BLaER1 treated with 17β-estradiol and CSF1 and Interleukin-3, amounts not matched to agents 10 nM and 100 nM (cell line): ENCODE data around the gene MPC1L.
A peak's percentile ranks its signal among the peaks of the same experiment; 100 is the strongest.

Experiments used
- H3K27ac ChIP-seq, 11 experiments: shearing (Covaris generic); formaldehyde crosslinking; 2 replicates each; pipeline ENCODE4 v1.8.1; 2022
- H3K27me3 ChIP-seq, 11 experiments: shearing (Covaris generic); formaldehyde crosslinking; 2 replicates each; pipeline ENCODE4 v1.8.1; 2022
- H3K36me3 ChIP-seq, 11 experiments: shearing (Covaris generic); formaldehyde crosslinking; 2 replicates each; pipeline ENCODE4 v1.8.1; 2022
- H3K4me1 ChIP-seq, 10 experiments: shearing (Covaris generic); formaldehyde crosslinking; 2 replicates each; pipeline ENCODE4 v1.8.1; 2022
- H3K4me2 ChIP-seq, 11 experiments: shearing (Covaris generic); formaldehyde crosslinking; 2 replicates each; pipeline ENCODE4 v1.8.1; 2022
- H3K4me3 ChIP-seq, 10 experiments: shearing (Covaris generic); formaldehyde crosslinking; 2 replicates each; pipeline ENCODE4 v1.8.1; 2022
- H3K9ac ChIP-seq, 11 experiments: shearing (Covaris generic); formaldehyde crosslinking; 2 replicates each; pipeline ENCODE4 v1.8.1; 2022
- H3K9me3 ChIP-seq, 11 experiments: shearing (Covaris generic); formaldehyde crosslinking; replicated peaks in 1 of 11; 2 replicates each; pipeline ENCODE4 v1.8.1; 2022
- H4K20me1 ChIP-seq, 11 experiments: shearing (Covaris generic); formaldehyde crosslinking; 2 replicates each; pipeline ENCODE4 v1.8.1; 2022
- Cebpa-rat ChIP-seq, 11 experiments: shearing (Covaris generic); IDR thresholded peaks; 2 replicates each; pipeline ENCODE4 v1.8.1; 2022

MPC1L gene

GRCh38 chrX:40644821-40645358 lies 21.7 kb downstream of the MPC1L start:
- H3K4me3 ChIP-seq, result peak overlapping the region; percentile 53 to 80 (median 70)
- no peak for TF ChIP-seq Cebpa-rat (IDR thresholded peaks at IDR 0.05)
- H4K20me1 ChIP-seq, result peaks cover 0 to 34% (median 6%) of the 10 kb centered on the region in 11 experiments; a peak in 9 of 22 replicates
- peaks cover 30 to 51% (median 38%) of the 10 kb centered on the region in 10 experiments for H3K4me1 ChIP-seq
- H3K36me3 ChIP-seq, result peaks cover 5 to 31% (median 16%) of the 10 kb centered on the region in 11 experiments; a peak in 17 of 22 replicates
- peak overlapping the region; percentile 76 to 86 (median 80) for H3K9ac ChIP-seq
- peak overlapping the region; percentile 72 to 94 (median 87) for H3K4me2 ChIP-seq
- H3K27me3 ChIP-seq, result peaks cover 3 to 25% (median 13%) of the 10 kb centered on the region in 11 experiments; a peak in 15 of 22 replicates
- peak overlapping the region; percentile 67 to 94 (median 89); a peak in 21 of 22 replicates for H3K27ac ChIP-seq
- H3K9me3 ChIP-seq, result no peaks in the 10 kb centered on the region

GRCh38 chrX:40646489-40647306 lies 23.5 kb downstream of the MPC1L start:
- Histone ChIP-seq H3K9ac (peak overlapping the region; percentile 76 to 86 (median 83)), H3K9me3 (no peaks in the 10 kb centered on the region), H4K20me1 (peaks cover 0 to 25% (median 0%) of the 10 kb centered on the region in 11 experiments; a peak in 3 of 22 replicates), H3K27ac (peak overlapping the region; percentile 43 to 89 (median 78); a peak in 21 of 22 replicates), H3K4me3 (peak overlapping the region; percentile 69 to 82 (median 75)), H3K4me1 (peaks cover 30 to 43% (median 37%) of the 10 kb centered on the region in 10 experiments), H3K27me3 (peaks cover 3 to 31% (median 18%) of the 10 kb centered on the region in 11 experiments; a peak in 16 of 22 replicates), H3K36me3 (peaks cover 0 to 16% (median 6%) of the 10 kb centered on the region in 11 experiments; a peak in 12 of 22 replicates), H3K4me2 (peak overlapping the region; percentile 72 to 91 (median 78))
- no peak for TF ChIP-seq Cebpa-rat (IDR thresholded peaks at IDR 0.05)

GRCh38 chrX:40647307-40648197 lies 24.3 kb downstream of the MPC1L start, which contains the start of gene CXorf38:
Gene CXorf38 (minus strand): TSS chrX:40647561. CDS start chrX:40647520, 41 bp downstream.
- Histone ChIP-seq H4K20me1 (peaks cover 0 to 17% (median 0%) of the 10 kb centered on the region in 11 experiments; a peak in 4 of 22 replicates), H3K27ac (peak within 1 kb of the TSS; percentile 43 to 89 (median 78); a peak in 21 of 22 replicates), H3K4me1 (peaks cover 30 to 37% (median 33%) of the 10 kb centered on the region in 10 experiments), H3K36me3 (peaks cover 0 to 8% (median 2%) of the 10 kb centered on the region in 11 experiments; a peak in 7 of 22 replicates), H3K4me3 (peak within 1 kb of the TSS; percentile 69 to 82 (median 75)), H3K4me2 (peak within 1 kb of the TSS; percentile 72 to 91 (median 78)), H3K9ac (peak within 1 kb of the TSS; percentile 76 to 86 (median 83)), H3K9me3 (no peaks in the 10 kb centered on the region), H3K27me3 (peaks cover 3 to 31% (median 18%) of the 10 kb centered on the region in 11 experiments; a peak in 16 of 22 replicates)
- no peak for TF ChIP-seq Cebpa-rat (IDR thresholded peaks at IDR 0.05)

- Histone ChIP-seq H3K36me3 (peaks cover 0 to 38% (median 7%) of the 10 kb centered on the region in 11 experiments; a peak in 10 of 22 replicates), H3K27ac (no peak overlapping the region), H3K4me2 (no peak overlapping the region), H3K27me3 (peaks cover 3 to 37% (median 19%) of the 10 kb centered on the region in 11 experiments; a peak in 17 of 22 replicates), H4K20me1 (peaks cover 0 to 9% (median 0%) of the 10 kb centered on the region in 11 experiments; a peak in 2 of 22 replicates), H3K4me3 (no peak overlapping the region), H3K4me1 (peaks cover 4 to 13% (median 6%) of the 10 kb centered on the region in 10 experiments; a peak in 12 of 20 replicates), H3K9ac (no peak overlapping the region), H3K9me3 (no peaks in the 10 kb centered on the region)
- TF ChIP-seq Cebpa-rat (IDR thresholded peaks at IDR 0.05), result no peak
Measured at GRCh38 chrX:40651620-40652223, 28.5 kb downstream of the MPC1L start.

- peaks cover 4 to 13% (median 6%) of the 10 kb centered on the region in 10 experiments; a peak in 12 of 20 replicates for H3K4me1 ChIP-seq
- TF ChIP-seq Cebpa-rat (IDR thresholded peaks at IDR 0.05), result no peak
- peaks cover 3 to 32% (median 19%) of the 10 kb centered on the region in 11 experiments; a peak in 16 of 22 replicates for H3K27me3 ChIP-seq
- no peak overlapping the region for H3K4me3 ChIP-seq
- H3K9me3 ChIP-seq, result no peaks in the 10 kb centered on the region
- H3K4me2 ChIP-seq, result no peak overlapping the region
- H3K36me3 ChIP-seq, result peaks cover 0 to 47% (median 11%) of the 10 kb centered on the region in 11 experiments; a peak in 12 of 22 replicates
- H3K27ac ChIP-seq, result no peak overlapping the region
- H3K9ac ChIP-seq, result no peak overlapping the region
- peaks cover 0 to 9% (median 0%) of the 10 kb centered on the region in 11 experiments; a peak in 2 of 22 replicates for H4K20me1 ChIP-seq
Measured at GRCh38 chrX:40652664-40653063, 29.4 kb downstream of the MPC1L start.

- Histone ChIP-seq H3K36me3 (peaks cover under 1 to 56% (median 18%) of the 10 kb centered on the region in 11 experiments; a peak in 15 of 22 replicates), H3K27ac (no peak overlapping the region), H4K20me1 (peaks cover 0 to 9% (median 0%) of the 10 kb centered on the region in 11 experiments; a peak in 2 of 22 replicates), H3K27me3 (peaks cover 2 to 23% (median 11%) of the 10 kb centered on the region in 11 experiments; a peak in 14 of 22 replicates), H3K9ac (no peak overlapping the region), H3K4me3 (no peak overlapping the region), H3K9me3 (no peaks in the 10 kb centered on the region), H3K4me1 (peaks cover 0 to 7% (median 0%) of the 10 kb centered on the region in 10 experiments; a peak in 3 of 20 replicates), H3K4me2 (no peak overlapping the region)
- no peak for TF ChIP-seq Cebpa-rat (IDR thresholded peaks at IDR 0.05)
Measured at GRCh38 chrX:40653535-40653934, 30.3 kb downstream of the MPC1L start.

- no peak for TF ChIP-seq Cebpa-rat (IDR thresholded peaks at IDR 0.05)
- Histone ChIP-seq H4K20me1 (no peaks in the 10 kb centered on the region), H3K36me3 (peaks cover 14 to 88% (median 53%) of the 10 kb centered on the region in 11 experiments; a peak in 21 of 22 replicates), H3K9ac (no peak overlapping the region), H3K4me2 (no peak overlapping the region), H3K27ac (no peak overlapping the region), H3K27me3 (peaks cover 0 to under 1% (median 0%) of the 10 kb centered on the region in 11 experiments; a peak in 1 of 22 replicates), H3K4me1 (peaks cover 0 to 9% (median 0%) of the 10 kb centered on the region in 10 experiments; a peak in 2 of 20 replicates), H3K9me3 (no peaks in the 10 kb centered on the region), H3K4me3 (no peak overlapping the region)
Measured at GRCh38 chrX:40660381-40660780, 37.2 kb downstream of the MPC1L start.
